Head of caudate nucleus (tissue), 42 donors: Measurements from ENCODE around the gene IQCF6.
"Not testable (repeated sequence)": the region's sequence is repeated elsewhere in the genome, so short reads cannot be mapped to it uniquely, and the experiment has no call there.

Experiments used
- DNase-seq, 42 donors: peaks; one replicate each; pipeline versions ENCODE4 v3.0.0 to v3.0.0-alpha.2; 2020 to 2021; ENCODE audit warnings: mixed read lengths in 7 of 42
- intact Hi-C: fragments of 100-400 bp; cut with DNase I; formaldehyde crosslinking; loops from one replicate; pipeline ENCODE4 v1.15.0; 2022

The IQCF6 gene

DNA sequence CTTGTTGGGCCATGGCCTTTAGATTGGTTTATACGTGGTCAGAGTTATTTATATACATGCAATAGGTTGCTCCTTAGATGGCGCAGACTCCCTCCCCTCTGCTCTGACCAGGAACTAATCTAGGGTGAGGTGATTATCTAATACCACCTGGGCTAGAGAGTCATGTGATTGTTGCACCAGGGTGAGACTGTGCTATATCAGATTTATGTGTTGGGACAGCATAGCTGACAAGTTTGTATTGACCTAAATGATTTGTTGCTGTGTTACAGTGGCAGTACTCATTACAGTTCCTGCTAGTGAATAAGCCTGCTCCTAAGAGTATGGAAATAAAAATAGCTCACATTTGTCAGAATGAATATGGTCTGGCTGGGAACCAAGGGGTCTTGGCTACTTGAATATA is 7.2 kb upstream of the IQCF6 start:
- intact Hi-C loops: no loop called here
- no peak for DNase-seq

- no peak for DNase-seq
- intact Hi-C loops: no loop called here
Measured at GRCh38 chr3:51778554-51778953, 483 bp downstream of the IQCF6 start.

GRCh38 chr3:51777985-51778384 is 1.1 kb downstream of the IQCF6 start:
- peak in 41 of 42 donors; percentile 6 to 68 (median 46) for DNase-seq
- intact Hi-C loops: no loop called here

- intact Hi-C loops: no loop called here
- DNase-seq: no peak
Measured at GRCh38 chr3:51773529-51774056, 5.4 kb downstream of the IQCF6 start.

- intact Hi-C loops: no loop called here
- no peak for DNase-seq
Measured at GRCh38 chr3:51759203-51759602, 19.8 kb downstream of the IQCF6 start.

DNA sequence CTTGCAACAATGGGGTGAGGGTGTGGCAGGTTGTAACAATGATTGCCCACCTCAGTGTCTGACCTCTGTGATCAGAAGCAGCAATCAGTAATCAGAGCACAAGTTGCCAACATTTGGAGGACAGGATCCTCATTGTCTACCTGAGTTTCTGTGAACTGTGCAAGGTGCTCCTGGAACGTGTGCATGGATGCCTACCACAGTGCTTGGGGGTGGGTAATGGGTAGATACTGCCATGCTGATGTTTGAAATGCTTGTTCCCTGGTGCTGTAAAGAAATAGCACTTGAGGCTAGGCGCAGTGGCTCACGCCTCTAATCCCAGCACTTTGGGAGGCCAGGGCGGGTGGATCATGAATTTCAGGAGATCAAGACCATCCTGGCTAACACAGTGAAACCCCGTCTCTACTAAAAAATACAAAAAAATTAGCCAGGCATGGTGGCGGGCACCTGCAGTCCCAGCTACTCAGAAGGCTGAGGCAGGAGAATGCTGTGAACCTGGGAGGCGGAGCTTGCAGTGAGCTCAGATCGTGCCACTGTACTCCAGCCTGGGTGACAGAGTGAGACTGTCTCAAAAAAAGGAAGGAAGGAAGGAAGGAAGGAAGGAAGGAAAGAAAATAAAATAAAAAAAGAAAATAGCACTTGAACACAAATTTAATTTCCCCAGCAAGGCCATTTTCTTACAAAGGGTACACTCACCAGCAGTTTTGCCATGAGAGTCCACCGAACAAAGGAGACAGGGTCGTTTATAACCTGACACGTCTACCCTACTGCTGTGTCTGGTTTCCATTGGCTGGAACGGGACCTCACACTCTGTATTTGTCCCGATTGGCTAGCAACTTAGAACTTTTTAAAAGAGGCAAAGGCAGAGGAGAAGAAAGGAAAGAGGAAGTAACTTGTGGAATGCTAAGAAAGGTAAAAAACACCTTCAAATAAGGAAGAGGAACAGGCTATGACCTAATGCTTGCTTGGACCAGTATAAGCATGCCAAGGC is 25.0 kb downstream of the IQCF6 start:
- intact Hi-C loops, DNase-seq: not testable (repeated sequence)

- intact Hi-C loops: no loop called here
- no peak for DNase-seq
Measured at GRCh38 chr3:51751287-51751686, 27.8 kb downstream of the IQCF6 start.

- no peak for DNase-seq
- intact Hi-C loops: no loop called here
Measured at GRCh38 chr3:51750878-51751277, 28.2 kb downstream of the IQCF6 start.

DNA sequence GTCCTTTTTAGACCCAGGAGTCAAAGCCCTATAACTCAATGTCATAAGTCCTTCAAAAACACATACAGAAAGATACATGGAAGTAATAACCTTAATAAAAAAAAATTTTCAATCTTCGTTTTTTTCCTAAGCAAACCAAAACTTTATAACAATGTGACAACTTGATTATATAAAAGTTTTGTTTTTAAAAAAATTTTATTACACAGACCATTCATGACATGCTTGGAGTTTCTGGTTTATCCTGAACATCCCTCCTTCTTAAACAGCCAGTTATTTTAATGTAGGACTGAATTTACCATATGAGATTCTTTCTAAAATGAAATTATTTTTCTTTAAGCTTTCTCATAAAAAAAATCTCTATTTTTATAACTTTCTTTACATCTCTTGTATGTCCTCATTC is 30.7 kb downstream of the IQCF6 start:
- intact Hi-C loops: no loop called here
- no peak for DNase-seq

- intact Hi-C loops: no loop called here
- DNase-seq: no peak
Measured at GRCh38 chr3:51747840-51748239, 31.2 kb downstream of the IQCF6 start.

GRCh38 chr3:51742978-51743377 is 36.1 kb downstream of the IQCF6 start:
- intact Hi-C loops: not testable (repeated sequence)
- peak in 7 of 42 donors; percentile 2 to 54 (median 11) for DNase-seq

DNA sequence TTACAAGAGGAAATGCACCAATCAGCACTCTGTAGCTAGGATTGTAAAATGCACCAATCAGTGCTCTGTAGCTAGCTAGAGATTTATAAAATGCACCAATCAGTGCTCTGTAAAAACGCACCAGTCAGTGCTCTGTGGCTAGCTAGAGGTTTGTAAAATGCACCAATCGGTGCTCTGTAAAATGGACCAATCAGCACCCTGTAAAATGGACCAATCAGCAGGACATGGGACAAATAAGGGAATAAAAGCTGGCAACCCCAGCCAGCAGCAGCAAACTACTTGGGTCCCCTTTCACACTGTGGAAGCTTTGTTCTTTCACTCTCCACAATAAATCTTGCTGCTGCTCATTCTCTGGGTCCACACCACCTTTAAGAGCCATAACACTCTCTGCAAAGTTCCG is 36.7 kb downstream of the IQCF6 start:
- intact Hi-C loops, DNase-seq: not testable (repeated sequence)

DNA sequence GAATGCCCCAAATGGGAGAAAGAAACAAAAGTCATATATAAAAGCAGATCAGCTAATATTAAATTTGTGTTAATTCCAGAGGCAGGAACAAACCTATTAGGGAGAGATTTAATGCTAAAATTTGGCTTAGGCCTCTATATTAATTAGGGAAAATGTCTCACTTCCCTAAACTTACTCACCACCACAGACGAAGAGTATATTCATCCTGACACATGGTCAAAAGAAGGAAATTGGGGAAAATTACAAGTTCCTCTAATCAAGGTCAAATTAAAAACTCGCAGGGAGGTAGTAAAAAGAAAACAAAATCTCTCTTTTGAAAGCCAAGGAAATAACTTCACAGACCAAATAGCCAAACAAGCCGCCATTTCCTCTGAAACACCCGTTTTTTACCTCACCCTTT is 39.9 kb downstream of the IQCF6 start:
- no peak for DNase-seq
- intact Hi-C loops: no loop called here

- intact Hi-C loops: no loop called here
- DNase-seq: no peak
Measured at GRCh38 chr3:51735950-51736349, 43.1 kb downstream of the IQCF6 start.

DNA sequence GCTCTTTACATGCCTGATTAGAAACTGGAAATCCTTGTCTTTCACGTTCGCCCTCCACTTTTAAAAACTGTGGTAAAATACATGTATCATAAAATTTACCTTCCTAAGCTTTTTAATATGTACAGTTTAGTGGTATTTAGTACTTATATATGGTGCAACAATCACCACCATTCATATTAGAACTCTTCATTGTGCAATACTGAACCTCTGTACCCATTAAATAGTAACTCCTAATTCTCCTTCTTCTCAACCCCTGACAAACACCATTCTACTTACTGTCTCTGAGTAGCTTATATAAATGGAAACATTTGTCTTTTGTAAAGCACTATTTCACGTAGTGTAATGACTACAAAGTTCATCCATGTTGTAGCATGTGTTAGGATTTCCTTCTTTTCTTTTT is 44.0 kb downstream of the IQCF6 start:
- DNase-seq: no peak

DNA sequence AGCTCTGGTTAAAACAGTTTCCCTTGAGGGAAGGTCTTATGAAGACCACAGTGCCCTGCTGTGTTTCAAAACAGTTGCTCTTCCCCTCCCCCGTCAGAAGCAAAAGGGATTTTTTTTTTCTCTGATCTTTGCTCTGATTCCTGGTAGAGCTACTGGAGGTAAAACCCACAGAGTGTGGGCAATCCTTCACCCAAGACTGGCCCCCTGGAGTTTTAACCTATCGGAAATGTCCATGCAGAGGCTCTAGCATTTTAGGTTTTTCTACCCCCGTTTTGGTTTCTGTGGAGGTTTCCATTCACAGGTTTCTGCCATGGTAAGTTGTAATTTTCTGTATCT is 44.5 kb downstream of the IQCF6 start:
- DNase-seq: no peak
- intact Hi-C loops: no loop called here

More for the DNA sequence above, 44.0 kb downstream of the IQCF6 start:
- intact Hi-C loops: no loop called here

DNA sequence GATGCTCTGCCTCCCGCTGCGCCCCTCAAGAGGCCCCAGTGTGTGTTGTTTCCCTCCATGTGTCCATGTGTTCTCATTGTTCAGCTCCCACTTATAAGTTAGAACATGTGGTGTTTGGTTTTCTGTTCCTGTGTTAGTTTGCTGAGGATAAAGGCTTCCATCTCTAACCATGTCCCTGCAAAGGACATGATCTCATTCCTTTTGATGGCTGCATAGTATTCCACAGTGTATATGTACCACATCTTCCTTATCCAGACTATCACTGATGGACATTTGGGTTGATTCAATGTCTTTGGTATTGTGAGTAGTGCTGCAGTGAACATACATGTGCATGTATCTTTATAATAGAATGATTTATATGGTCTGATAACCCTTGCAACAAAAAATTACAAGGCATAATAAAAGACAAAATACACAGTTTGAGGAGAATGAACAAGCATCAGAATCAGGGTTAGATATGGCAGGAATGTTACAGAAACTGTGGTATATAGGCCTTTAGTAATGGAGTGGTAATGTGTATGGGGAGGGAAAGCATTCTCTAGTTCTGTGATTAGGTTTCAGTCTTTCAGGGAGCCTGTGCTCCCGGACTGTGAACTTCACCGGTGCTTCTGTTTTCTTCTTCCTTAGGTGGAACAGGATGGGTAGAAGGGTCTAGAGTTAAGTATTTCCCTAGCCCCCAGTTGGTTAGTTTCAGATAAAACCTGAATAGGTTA is 45.0 kb downstream of the IQCF6 start:
- intact Hi-C loops: no loop called here
- no peak for DNase-seq

DNA sequence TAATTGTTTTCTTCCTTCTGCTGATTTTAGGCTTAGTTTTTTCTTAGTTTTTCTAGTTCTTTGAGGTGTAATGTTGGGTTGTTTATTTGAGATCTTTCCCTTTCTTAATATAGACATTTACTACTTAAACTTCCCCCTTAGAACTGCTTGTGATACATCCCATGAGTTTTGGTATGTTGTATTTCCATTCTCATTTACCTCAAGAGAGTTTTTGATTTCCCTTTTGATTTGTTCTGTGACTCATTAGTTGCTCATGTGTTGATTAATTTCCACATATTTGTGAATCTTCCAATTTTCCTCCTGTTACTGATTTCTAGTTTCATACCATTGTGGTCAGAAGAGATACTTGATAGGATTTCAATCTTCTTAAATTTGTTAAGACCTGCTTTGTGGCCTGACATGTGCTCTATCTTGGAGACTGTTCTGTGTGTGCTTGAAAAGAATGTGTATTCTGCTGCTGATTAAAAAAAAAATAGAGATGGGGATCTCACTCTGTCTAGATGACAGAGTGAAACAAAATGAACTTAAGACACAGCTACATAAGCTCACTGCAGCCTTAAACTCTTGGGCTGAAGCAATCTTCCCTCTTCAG is 49.9 kb downstream of the IQCF6 start:
- intact Hi-C loops: no loop called here
- no peak for DNase-seq
